Astrocyte of the cerebellum (primary cell): ENCODE measurements around the gene THOC1.

Experiments used
- DNase-seq: peaks from one replicate; pipeline ENCODE4 v3.0.0-alpha.2; 2011; ENCODE audit warnings: low read depth
- H3K4me3 ChIP-seq: 2 replicates; pipeline ENCODE4 v1.5.1; 2011; ENCODE audit warnings: mild to moderate bottlenecking, low read depth, low read length, moderate library complexity
- in situ Hi-C: cut with HindIII; loops from 2 replicates; pipeline ENCODE4 v1.10.0; 2017; ENCODE audit warnings: low sequenced_read_pairs
- TF ChIP-seq, protein P1 (sequence below): IDR thresholded peaks from 2 replicates; pipeline ENCODE4 v1.5.1; 2012; ENCODE audit warnings: low read length, low read depth, moderate library complexity, mild to moderate bottlenecking; ENCODE audit errors: missing control alignments

THOC1 gene

DNA sequence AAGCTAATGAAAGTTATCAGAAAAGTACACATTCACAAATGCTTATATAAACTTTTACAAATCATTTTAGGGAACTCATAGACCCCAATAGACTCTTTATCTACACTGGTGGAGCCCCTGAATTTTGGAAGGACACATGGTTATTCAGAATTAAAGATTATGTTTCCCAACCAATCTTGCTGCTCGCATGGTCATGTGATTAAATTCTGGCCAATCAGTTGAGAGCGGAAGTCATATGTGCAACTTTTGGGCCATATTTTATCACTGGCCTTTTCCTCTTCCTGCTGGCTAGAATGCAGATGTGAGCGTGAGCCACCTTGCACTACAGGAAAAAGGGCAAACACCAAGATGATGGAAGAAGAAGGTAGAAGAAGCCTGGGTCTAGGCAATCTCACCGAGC, 19.8 kb downstream of the THOC1 start:
- TF ChIP-seq, protein P1, sequence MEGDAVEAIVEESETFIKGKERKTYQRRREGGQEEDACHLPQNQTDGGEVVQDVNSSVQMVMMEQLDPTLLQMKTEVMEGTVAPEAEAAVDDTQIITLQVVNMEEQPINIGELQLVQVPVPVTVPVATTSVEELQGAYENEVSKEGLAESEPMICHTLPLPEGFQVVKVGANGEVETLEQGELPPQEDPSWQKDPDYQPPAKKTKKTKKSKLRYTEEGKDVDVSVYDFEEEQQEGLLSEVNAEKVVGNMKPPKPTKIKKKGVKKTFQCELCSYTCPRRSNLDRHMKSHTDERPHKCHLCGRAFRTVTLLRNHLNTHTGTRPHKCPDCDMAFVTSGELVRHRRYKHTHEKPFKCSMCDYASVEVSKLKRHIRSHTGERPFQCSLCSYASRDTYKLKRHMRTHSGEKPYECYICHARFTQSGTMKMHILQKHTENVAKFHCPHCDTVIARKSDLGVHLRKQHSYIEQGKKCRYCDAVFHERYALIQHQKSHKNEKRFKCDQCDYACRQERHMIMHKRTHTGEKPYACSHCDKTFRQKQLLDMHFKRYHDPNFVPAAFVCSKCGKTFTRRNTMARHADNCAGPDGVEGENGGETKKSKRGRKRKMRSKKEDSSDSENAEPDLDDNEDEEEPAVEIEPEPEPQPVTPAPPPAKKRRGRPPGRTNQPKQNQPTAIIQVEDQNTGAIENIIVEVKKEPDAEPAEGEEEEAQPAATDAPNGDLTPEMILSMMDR: no peak
- no peak for DNase-seq
- H3K4me3 ChIP-seq: no peak overlapping the region
- in situ Hi-C loops: no loop called here

DNA sequence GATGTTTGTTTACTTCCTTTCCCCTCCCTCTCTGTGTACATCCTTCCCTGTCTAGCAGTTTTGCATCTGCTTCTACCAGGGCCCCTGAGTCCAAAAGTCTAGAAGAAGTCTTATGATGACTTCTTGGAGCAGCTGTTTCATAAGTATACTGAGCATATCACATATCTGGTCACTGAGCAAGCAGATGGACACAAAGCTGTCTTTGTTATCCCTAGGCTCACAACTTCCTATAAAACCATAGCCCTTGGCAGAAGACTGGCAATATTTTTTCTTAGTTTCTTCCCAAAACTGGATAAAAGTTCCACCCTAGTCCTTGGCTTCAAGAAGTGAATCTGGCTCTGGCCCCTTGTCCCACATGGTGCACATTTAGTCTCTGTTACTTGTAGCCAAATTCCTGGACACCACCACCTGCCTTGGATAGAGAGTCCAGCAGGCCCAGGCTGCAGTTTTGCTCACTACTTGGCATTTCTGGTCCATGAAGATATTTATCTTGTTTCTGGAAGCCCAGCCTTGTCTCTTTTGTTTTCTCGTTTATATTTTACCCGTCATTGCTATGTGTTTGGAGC, 22.5 kb downstream of the THOC1 start:
- in situ Hi-C loops: no loop called here
- H3K4me3 ChIP-seq: no peak overlapping the region
- TF ChIP-seq, protein P1: no peak
- DNase-seq: no peak

DNA sequence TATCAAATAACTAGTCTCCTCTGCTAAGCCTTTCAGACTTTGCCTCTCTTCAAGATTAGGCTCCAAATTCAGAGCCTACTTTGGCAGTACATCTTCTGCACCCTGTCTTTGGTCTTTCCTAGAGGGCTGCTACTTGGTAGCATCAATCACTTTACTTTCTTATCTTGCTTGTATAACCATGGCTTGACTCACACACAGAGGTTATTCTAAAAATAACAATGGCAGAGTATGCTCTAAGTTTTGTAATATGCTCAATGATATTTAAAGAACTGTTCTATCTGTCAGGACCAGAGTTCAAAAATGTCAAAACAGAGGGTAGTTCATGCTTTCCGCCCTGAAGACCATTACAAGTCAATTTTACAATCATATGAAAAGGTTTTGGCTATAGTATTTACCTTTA, 27.7 kb downstream of the THOC1 start:
- TF ChIP-seq, protein P1: no peak
- in situ Hi-C loops: no loop called here
- no peak for DNase-seq
- H3K4me3 ChIP-seq: no peak overlapping the region

DNA sequence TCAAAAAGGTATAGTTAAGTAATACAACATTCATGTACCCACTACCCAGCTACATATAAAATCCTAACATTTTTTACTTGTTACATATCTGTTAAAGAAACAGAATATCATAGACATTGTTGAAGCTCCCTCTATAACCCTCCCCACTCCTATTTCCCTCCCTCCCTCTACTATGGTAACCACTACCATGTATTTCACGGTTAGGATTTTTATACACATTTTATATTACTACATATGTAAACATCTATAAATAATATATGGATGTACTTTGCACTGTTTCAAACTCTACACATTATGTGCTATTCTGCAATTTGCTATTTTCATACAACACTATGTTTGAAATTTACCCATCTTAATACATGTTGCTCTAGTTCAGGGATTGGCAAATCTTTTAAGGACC, 36.3 kb downstream of the THOC1 start:
- TF ChIP-seq, protein P1: no peak
- DNase-seq: no peak
- in situ Hi-C loops: no loop called here
- H3K4me3 ChIP-seq: no peak overlapping the region

DNA sequence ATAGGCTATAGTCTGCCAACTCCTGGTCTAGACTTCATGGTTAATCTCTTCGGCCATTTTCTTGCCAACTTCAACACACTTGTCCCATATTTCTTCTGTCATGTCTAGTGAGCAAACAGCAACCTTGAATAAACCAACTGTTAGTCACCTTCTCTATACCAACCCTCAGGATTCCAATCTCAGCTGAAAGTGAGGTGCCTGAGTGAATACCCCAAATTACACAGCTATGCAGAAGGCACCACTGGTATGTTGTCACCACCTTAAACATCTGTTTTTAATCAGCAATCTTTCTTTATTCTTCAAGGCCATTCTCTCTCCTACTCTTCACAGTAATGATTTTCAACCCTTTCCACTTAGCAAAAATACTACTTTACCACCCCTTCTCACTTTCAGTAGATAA, 39.3 kb downstream of the THOC1 start:
- H3K4me3 ChIP-seq: no peak overlapping the region
- in situ Hi-C loops: no loop called here
- peak; percentile 6 for DNase-seq
- TF ChIP-seq, protein P1: no peak

DNA sequence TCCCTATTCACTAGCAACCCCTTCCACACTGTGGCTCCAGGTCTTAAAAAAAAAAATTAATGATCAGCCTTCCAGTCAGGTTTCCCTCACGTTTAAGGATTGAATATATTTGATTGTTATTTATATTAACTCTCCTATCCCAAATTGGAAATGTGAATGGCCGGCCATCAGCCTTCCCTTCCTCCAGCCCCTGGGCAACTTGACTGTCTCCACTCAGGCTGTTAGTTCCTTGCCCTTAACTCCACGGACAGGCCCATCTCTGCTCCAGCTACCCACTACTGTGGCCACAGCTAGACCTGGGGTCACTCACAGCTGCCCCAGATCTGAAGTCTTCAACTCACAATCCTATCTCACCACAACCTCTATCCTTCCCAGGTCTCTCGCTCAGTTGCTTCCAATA, 39.9 kb downstream of the THOC1 start:
- TF ChIP-seq, protein P1: no peak
- in situ Hi-C loops: no loop called here
- H3K4me3 ChIP-seq: no peak overlapping the region
- DNase-seq: no peak

DNA sequence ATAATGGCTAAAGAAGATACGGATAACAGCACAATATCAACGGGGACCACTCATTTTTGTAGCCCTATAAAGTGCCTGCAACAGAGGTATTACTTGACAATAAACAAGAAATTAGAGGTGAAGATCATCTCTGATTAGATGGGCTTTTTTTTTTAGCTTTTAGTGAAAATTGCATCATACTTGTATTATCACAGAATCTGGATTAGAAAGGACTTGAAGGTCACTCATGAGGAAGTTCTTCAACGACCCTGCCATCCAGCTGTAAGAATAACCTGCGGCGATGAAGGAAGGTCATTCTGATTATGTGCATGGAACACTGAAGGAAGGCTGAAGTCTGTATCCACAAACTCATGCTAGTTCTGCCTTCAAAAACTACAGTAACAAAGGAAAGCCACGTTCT, 40.5 kb downstream of the THOC1 start:
- H3K4me3 ChIP-seq: no peak overlapping the region

More for the DNA sequence above, 40.5 kb downstream of the THOC1 start:
- TF ChIP-seq, protein P1: no peak
- DNase-seq: no peak
- in situ Hi-C loops: no loop called here
